Astrocyte of the cerebellum (primary cell): Measurements from ENCODE around the gene ACOX2.
A peak's percentile ranks its signal among the peaks of the same experiment; 100 is the strongest.

Source experiments
- DNase-seq: peaks from one replicate; pipeline ENCODE4 v3.0.0-alpha.2; 2011; ENCODE audit warnings: low read depth
- H3K4me3 ChIP-seq: 2 replicates; pipeline ENCODE4 v1.5.1; 2011; ENCODE audit warnings: mild to moderate bottlenecking, low read depth, low read length, moderate library complexity
- CTCF ChIP-seq: IDR thresholded peaks from 2 replicates; pipeline ENCODE4 v1.5.1; 2012; ENCODE audit warnings: low read length, low read depth, moderate library complexity, mild to moderate bottlenecking; ENCODE audit errors: missing control alignments
- in situ Hi-C: cut with HindIII; loops from 2 replicates; pipeline ENCODE4 v1.10.0; 2017; ENCODE audit warnings: low sequenced_read_pairs

Gene ACOX2

GRCh38 chr3:58469096-58469495, 67.9 kb downstream of the ACOX2 start:
- DNase-seq: no peak
- no peak for TF ChIP-seq CTCF
- no peak overlapping the region for H3K4me3 ChIP-seq
- in situ Hi-C loops: no loop called here

- no peak for DNase-seq
- no peak overlapping the region for H3K4me3 ChIP-seq
- TF ChIP-seq CTCF: no peak
- in situ Hi-C loops: no loop called here
Observed at GRCh38 chr3:58466899-58467563, 70.0 kb downstream of the ACOX2 start.

GRCh38 chr3:58464866-58465265, 72.1 kb downstream of the ACOX2 start:
- DNase-seq: no peak
- H3K4me3 ChIP-seq: no peak overlapping the region
- in situ Hi-C loops: no loop called here
- TF ChIP-seq CTCF: no peak

- no peak for DNase-seq
- no peak overlapping the region for H3K4me3 ChIP-seq
- TF ChIP-seq CTCF: no peak
- in situ Hi-C loops: no loop called here
Observed at GRCh38 chr3:58463942-58464271, 73.1 kb downstream of the ACOX2 start.

GRCh38 chr3:58463181-58463941, 73.6 kb downstream of the ACOX2 start:
- in situ Hi-C loops: no loop called here
- H3K4me3 ChIP-seq: no peak overlapping the region
- DNase-seq: peak; percentile 64
- peak; percentile 83 for TF ChIP-seq CTCF

GRCh38 chr3:58462829-58463180, 74.2 kb downstream of the ACOX2 start:
- DNase-seq: no peak
- no peak overlapping the region for H3K4me3 ChIP-seq
- in situ Hi-C loops: no loop called here
- TF ChIP-seq CTCF: no peak

- in situ Hi-C loops: no loop called here
- TF ChIP-seq CTCF: no peak
- no peak overlapping the region for H3K4me3 ChIP-seq
- DNase-seq: no peak
Observed at GRCh38 chr3:58459160-58459559, 77.8 kb downstream of the ACOX2 start.
